ENCODE data around the gene EDDM13. TPM values are rescaled to one million over a fixed set of nuclear protein-coding genes. Genes with fewer than 3 reads are reported as not detected.

EDDM13 gene
- total and polyA plus RNA-seq, 2 of the 8 experiments (the other 6 are each of a cell fraction or from before 2014, with no cell fraction given): not detected

GRCh38 chr19:56310462-56310861 is 37.9 kb downstream of the EDDM13 start:
- Histone ChIP-seq H4K20me1 (replicated peaks in 1 of 2; ENCODE audit: control insufficient read depth in 1 of 2, insufficient read depth in 2 of 2, low read length in 2 of 2) (peaks cover 0 to 2% of the 10 kb centered on the region in 2 experiments), H2BK120ac (replicated peaks; ENCODE audit: low read depth, low read length) (no peak overlapping the region), H2AFZ (ENCODE audit: low read length) (no peak overlapping the region), H2BK12ac (ENCODE audit: low read depth, low read length) (no peak overlapping the region), H3K27me3 (replicated peaks in 1 of 4; ENCODE audit: control insufficient read depth in 3 of 4, extremely low read depth in 1 of 4, insufficient read depth in 3 of 4, low read length in 3 of 4) (no peaks in the 10 kb centered on the region), H3K9ac (replicated peaks in 1 of 4; ENCODE audit: extremely low read depth in 1 of 4, low read depth in 3 of 4, low read length in 3 of 4) (no peak overlapping the region), H3K23ac (ENCODE audit: insufficient read length) (no peak overlapping the region), H3K56ac (replicated peaks; ENCODE audit: insufficient read length, low read depth, low read length) (no peak overlapping the region), H3K79me1 (ENCODE audit: low read depth, low read length) (no peaks in the 10 kb centered on the region; the same call in 1 of the 2 replicates), H4K91ac (replicated peaks; ENCODE audit: insufficient read length, low read length) (no peak overlapping the region), H3K79me2 (ENCODE audit: control insufficient read depth in 1 of 2, insufficient read depth in 2 of 2, low read length in 2 of 2) (no peaks in the 10 kb centered on the region), H3K14ac (ENCODE audit: insufficient read length) (no peak overlapping the region), H2BK15ac (ENCODE audit: low read length) (no peak overlapping the region), H3K9me3 (ENCODE audit: insufficient read depth in 2 of 2, low read depth in 1 of 2, low read length in 1 of 2) (0 out of 4 replicates have a peak, but pooled peaks cover 0 to 3% of the 10 kb centered on the region in 2 experiments), H2BK5ac (ENCODE audit: low read depth, low read length) (no peak overlapping the region), H3K4ac (replicated peaks; ENCODE audit: insufficient read length, low read depth, low read length) (no peak overlapping the region), H3K27ac (ENCODE audit: low read depth, low read length) (no peak overlapping the region), H3K4me1 (replicated peaks in 1 of 4; ENCODE audit: control insufficient read depth in 3 of 4, insufficient read depth in 4 of 4, low read length in 3 of 4) (peaks cover 0 to 3% (median 1%) of the 10 kb centered on the region in 4 experiments; a peak in 3 of 7 replicates), H2BK20ac (ENCODE audit: low read length) (no peak overlapping the region), H3K36me3 (ENCODE audit: control insufficient read depth in 2 of 4, insufficient read depth in 4 of 4, low read length in 3 of 4) (no peaks in the 10 kb centered on the region), H2AK5ac (ENCODE audit: low read depth, low read length) (no peak overlapping the region), H3K4me3 (ENCODE audit: extremely low read depth in 1 of 4, insufficient read depth in 2 of 4, low read depth in 3 of 4, low read length in 4 of 4) (no peak overlapping the region), H4K8ac (ENCODE audit: extremely low read depth, insufficient read depth, low read length) (no peak overlapping the region), H3K18ac (ENCODE audit: extremely low read depth, low read length) (no peak overlapping the region), H3K4me2 (ENCODE audit: insufficient read depth in 1 of 2, low read depth in 2 of 2, low read length in 2 of 2) (no peak overlapping the region), H4K5ac (ENCODE audit: insufficient read length, low read depth, low read length) (no peak overlapping the region), H3K23me2 (ENCODE audit: low read depth, low read length) (no peaks in the 10 kb centered on the region; the same call in 1 of the 2 replicates)
- 91% methylated on average over 8 of the region's 8 CpGs; no CpG with 5 or more reads in 1 of the 2 experiments for WGBS, 2 experiments (ENCODE audit: extremely low coverage in 1 of 2, insufficient coverage in 1 of 2, insufficient read length in 1 of 2, insufficient replicate concordance in 2 of 2, low coverage in 1 of 2, low lambda C conversion rate in 2 of 2, missing lambda C conversion rate in 1 of 2)
- CTCF ChIA-PET (ENCODE audit: partially characterized antibody): interaction anchor here (0.5 to 2.9 kb wide), 40 partner anchors 8 to 881 kb away, joined by 3 to 30 read pairs (median 5); partner anchors contain the start of gene ZNF264
- no peak for DNase-seq (ENCODE audit: low read depth in 1 of 2, low spot score in 2 of 2)
- TF ChIP-seq ATF2 (IDR thresholded peaks at IDR 0.05; ENCODE audit: low read length): no peak
- no peak for TF ChIP-seq SUZ12 (IDR thresholded peaks at IDR 0.05; ENCODE audit: low read length)
- TF ChIP-seq YY1 (IDR thresholded peaks at IDR 0.05; ENCODE audit: low read depth, low read length): no peak
- no peak for TF ChIP-seq RBBP5 (IDR thresholded peaks at IDR 0.05; ENCODE audit: borderline replicate concordance, low read depth, low read length)
- no peak for TF ChIP-seq HDAC6 (IDR thresholded peaks at IDR 0.05; ENCODE audit: low read depth, low read length)
- TF ChIP-seq SAP30 (IDR thresholded peaks at IDR 0.05; ENCODE audit: insufficient read depth, insufficient replicate concordance, low read length): no peak
- TF ChIP-seq GTF2F1 (IDR thresholded peaks at IDR 0.05; ENCODE audit: borderline replicate concordance, low read depth, low read length): no peak
- TF ChIP-seq CHD1 (IDR thresholded peaks at IDR 0.05; ENCODE audit: low read depth, low read length): no peak
- no peak for TF ChIP-seq BCL11A (IDR thresholded peaks at IDR 0.05; ENCODE audit: low read depth in 2 of 2, low read length in 2 of 2)
- no peak for TF ChIP-seq ATF3 (IDR thresholded peaks at IDR 0.05; ENCODE audit: insufficient read depth, low read depth, low read length)
- no peak for TF ChIP-seq POLR2AphosphoS5 (IDR thresholded peaks at IDR 0.05; ENCODE audit: low read depth, low read length)
- POLR2A ChIA-PET (ENCODE audit: partially characterized antibody): interaction anchor here (0.8 kb wide), 1 partner anchor 57 kb away, joined by 3 read pairs; no protein-coding TSS in a partner anchor
- no peak for FAIRE-seq
